Ishikawa (cell line): ENCODE data around the gene GABRA1.
A peak's percentile ranks its signal among the peaks of the same experiment; 100 is the strongest.

ENCODE experiments used
- CEBPB ChIP-seq: IDR thresholded peaks from 2 replicates; pipeline ENCODE4 v1.6.1; 2012
- CREB1 ChIP-seq: IDR thresholded peaks from 2 replicates; pipeline ENCODE4 v1.6.1; 2012; ENCODE audit warnings: low read depth
- EGR1 ChIP-seq: IDR thresholded peaks from 2 replicates; pipeline ENCODE4 v1.6.1; 2012
- EP300 ChIP-seq: IDR thresholded peaks from 2 replicates; pipeline ENCODE4 v1.6.1; 2012; ENCODE audit warnings: borderline replicate concordance
- FOXM1 ChIP-seq: IDR thresholded peaks from 2 replicates; pipeline ENCODE4 v1.6.1; 2012; ENCODE audit warnings: low read depth, borderline replicate concordance
- NFIC ChIP-seq: IDR thresholded peaks from 2 replicates; pipeline ENCODE4 v1.6.1; 2012
- RAD21 ChIP-seq: IDR thresholded peaks from 2 replicates; pipeline ENCODE4 v1.6.1; 2012; ENCODE audit warnings: low read depth
- TAF1 ChIP-seq: IDR thresholded peaks from 2 replicates; pipeline ENCODE4 v1.6.1; 2012; ENCODE audit warnings: low read depth, mild to moderate bottlenecking
- TCF12 ChIP-seq: IDR thresholded peaks from 2 replicates; pipeline ENCODE4 v1.6.1; 2012; ENCODE audit warnings: low read depth
- TEAD4 ChIP-seq: IDR thresholded peaks from 2 replicates; pipeline ENCODE4 v1.6.1; 2012
- YY1 ChIP-seq: IDR thresholded peaks from 2 replicates; pipeline ENCODE4 v1.6.1; 2012; ENCODE audit warnings: low read depth
- ZBTB7A ChIP-seq: IDR thresholded peaks from 2 replicates; pipeline ENCODE4 v1.6.1; 2012; ENCODE audit warnings: low read depth
- TF ChIP-seq, protein P1 (sequence below): IDR thresholded peaks from 2 replicates; pipeline ENCODE4 v1.6.1; 2012
- TF ChIP-seq, protein P2 (sequence below): IDR thresholded peaks from 2 replicates; pipeline ENCODE4 v1.6.1; 2012; ENCODE audit warnings: low read depth, mild to moderate bottlenecking
- TF ChIP-seq, protein P3 (sequence below): IDR thresholded peaks from 2 replicates; pipeline ENCODE4 v1.6.1; 2012

GABRA1 gene

DNA sequence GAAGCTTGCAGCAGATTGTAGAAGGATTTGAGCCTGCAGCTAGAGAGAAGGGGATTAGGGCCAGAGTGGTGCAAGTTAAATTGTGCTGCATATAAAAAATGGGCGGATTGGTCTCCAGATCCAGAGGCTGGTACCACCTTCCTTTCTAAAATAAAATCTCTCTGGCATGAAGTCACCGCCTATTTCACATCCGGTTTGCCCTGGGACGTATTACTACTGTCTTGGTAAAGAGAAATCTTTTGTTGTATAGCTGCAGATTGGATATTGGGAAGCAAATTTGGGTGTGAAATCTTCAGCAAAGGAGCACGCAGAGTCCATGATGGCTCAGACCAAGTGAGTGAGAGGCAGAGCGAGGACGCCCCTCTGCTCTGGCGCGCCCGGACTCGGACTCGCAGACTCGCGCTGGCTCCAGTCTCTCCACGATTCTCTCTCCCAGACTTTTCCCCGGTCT is at the start of gene GABRA1:
GABRA1 (plus strand) TSS at position 180 of the 451 bp plus-strand sequence. CDS start 2,691 bp downstream, outside the sequence.
- TF ChIP-seq FOXM1 (no peak), CEBPB (no peak), TCF12 (no peak), EP300 (no peak), ZBTB7A (no peak), TAF1 (no peak), CREB1 (no peak), RAD21 (no peak), NFIC (no peak), TEAD4 (no peak), EGR1 (no peak)
- TF ChIP-seq, protein P1, sequence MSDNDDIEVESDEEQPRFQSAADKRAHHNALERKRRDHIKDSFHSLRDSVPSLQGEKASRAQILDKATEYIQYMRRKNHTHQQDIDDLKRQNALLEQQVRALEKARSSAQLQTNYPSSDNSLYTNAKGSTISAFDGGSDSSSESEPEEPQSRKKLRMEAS: no peak
- TF ChIP-seq, protein P2, sequence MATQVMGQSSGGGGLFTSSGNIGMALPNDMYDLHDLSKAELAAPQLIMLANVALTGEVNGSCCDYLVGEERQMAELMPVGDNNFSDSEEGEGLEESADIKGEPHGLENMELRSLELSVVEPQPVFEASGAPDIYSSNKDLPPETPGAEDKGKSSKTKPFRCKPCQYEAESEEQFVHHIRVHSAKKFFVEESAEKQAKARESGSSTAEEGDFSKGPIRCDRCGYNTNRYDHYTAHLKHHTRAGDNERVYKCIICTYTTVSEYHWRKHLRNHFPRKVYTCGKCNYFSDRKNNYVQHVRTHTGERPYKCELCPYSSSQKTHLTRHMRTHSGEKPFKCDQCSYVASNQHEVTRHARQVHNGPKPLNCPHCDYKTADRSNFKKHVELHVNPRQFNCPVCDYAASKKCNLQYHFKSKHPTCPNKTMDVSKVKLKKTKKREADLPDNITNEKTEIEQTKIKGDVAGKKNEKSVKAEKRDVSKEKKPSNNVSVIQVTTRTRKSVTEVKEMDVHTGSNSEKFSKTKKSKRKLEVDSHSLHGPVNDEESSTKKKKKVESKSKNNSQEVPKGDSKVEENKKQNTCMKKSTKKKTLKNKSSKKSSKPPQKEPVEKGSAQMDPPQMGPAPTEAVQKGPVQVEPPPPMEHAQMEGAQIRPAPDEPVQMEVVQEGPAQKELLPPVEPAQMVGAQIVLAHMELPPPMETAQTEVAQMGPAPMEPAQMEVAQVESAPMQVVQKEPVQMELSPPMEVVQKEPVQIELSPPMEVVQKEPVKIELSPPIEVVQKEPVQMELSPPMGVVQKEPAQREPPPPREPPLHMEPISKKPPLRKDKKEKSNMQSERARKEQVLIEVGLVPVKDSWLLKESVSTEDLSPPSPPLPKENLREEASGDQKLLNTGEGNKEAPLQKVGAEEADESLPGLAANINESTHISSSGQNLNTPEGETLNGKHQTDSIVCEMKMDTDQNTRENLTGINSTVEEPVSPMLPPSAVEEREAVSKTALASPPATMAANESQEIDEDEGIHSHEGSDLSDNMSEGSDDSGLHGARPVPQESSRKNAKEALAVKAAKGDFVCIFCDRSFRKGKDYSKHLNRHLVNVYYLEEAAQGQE: no peak

GRCh38 chr5:161799316-161799715 is 48.6 kb upstream of the GABRA1 start:
- TF ChIP-seq, protein P3, sequence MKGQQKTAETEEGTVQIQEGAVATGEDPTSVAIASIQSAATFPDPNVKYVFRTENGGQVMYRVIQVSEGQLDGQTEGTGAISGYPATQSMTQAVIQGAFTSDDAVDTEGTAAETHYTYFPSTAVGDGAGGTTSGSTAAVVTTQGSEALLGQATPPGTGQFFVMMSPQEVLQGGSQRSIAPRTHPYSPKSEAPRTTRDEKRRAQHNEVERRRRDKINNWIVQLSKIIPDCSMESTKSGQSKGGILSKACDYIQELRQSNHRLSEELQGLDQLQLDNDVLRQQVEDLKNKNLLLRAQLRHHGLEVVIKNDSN: no peak
- TF ChIP-seq ZBTB7A (no peak), CREB1 (no peak), TCF12 (no peak), EGR1 (no peak), YY1 (no peak), EP300 (no peak), CEBPB (no peak), NFIC (no peak), TEAD4 (no peak), RAD21 (no peak), FOXM1 (no peak), TAF1 (no peak)
- TF ChIP-seq, protein P1: no peak
- TF ChIP-seq, protein P2: no peak

DNA sequence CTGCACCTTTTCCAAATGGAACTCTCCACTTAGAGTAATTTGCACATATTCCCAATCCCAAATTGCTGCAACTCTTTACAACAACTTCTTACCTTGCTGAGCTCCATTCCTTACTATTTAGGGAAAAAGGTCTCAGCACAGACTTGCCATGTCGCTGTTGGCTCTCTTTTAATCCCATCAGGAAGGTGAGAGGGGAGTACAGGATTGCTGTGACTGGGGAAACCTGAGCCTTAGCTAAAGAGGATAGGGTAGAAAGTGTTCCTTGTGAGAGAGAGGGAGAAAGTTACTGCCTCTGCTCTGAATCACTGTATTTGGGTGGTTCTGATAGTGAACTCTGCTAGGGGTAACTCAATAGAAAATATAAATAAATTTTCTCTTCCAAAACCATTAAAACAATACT is 43.7 kb upstream of the GABRA1 start:
- TF ChIP-seq CEBPB: no peak
- no peak for TF ChIP-seq EP300
- TF ChIP-seq NFIC: no peak
- TF ChIP-seq RAD21: no peak
- TF ChIP-seq, protein P1: no peak
- no peak for TF ChIP-seq TAF1
- TF ChIP-seq TEAD4: no peak
- no peak for TF ChIP-seq EGR1
- no peak for TF ChIP-seq FOXM1
- TF ChIP-seq ZBTB7A: no peak
- no peak for TF ChIP-seq CREB1
- no peak for TF ChIP-seq TCF12
- TF ChIP-seq, protein P2: no peak
- no peak for TF ChIP-seq YY1
- TF ChIP-seq, protein P3: no peak

DNA sequence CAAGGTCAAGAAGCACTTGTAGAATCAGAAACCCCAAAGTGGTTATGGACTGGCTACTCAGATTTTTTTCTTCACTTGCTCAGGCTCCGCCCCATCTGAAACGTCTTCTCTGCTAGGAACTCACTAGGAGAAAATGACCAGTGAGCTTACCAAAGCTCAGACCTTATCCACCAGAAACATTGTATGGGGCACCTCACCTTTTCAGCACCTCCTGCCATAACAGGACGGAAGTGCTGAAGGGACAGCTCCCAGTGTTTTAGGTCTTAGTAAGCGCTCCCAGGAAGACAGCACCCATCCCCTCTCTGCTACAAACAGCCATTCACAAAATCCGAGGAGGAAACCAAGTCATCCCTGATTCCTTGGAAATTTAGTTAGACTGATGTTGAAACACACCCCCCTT is 1.2 kb upstream of the GABRA1 start:
- TF ChIP-seq, protein P1: no peak
- TF ChIP-seq EGR1: no peak
- no peak for TF ChIP-seq TAF1
- no peak for TF ChIP-seq FOXM1
- no peak for TF ChIP-seq NFIC
- TF ChIP-seq CEBPB: no peak
- TF ChIP-seq, protein P2: peak; percentile 82
